Neural progenitor cell (in vitro differentiated cells): ENCODE results near the gene PIGA.

Experiments used
- EZH2 ChIP-seq: fragments of 200-600 bp; sonication (generic); IDR thresholded peaks from 2 replicates; pipeline ENCODE4 v1.6.1; 2017; ENCODE audit warnings: antibody characterized with exemption, mild to moderate bottlenecking, moderate library complexity
- EZH2phosphoT487 ChIP-seq: fragments of 200-600 bp; sonication (generic); IDR thresholded peaks from 2 replicates; pipeline ENCODE4 v1.6.1; 2017; ENCODE audit warnings: antibody characterized with exemption
- TF ChIP-seq, protein P1 (sequence below): fragments of 200-600 bp; sonication (generic); IDR thresholded peaks from 2 replicates; pipeline ENCODE4 v1.5.1; 2017; ENCODE audit warnings: antibody characterized with exemption, mild to moderate bottlenecking

DNA sequence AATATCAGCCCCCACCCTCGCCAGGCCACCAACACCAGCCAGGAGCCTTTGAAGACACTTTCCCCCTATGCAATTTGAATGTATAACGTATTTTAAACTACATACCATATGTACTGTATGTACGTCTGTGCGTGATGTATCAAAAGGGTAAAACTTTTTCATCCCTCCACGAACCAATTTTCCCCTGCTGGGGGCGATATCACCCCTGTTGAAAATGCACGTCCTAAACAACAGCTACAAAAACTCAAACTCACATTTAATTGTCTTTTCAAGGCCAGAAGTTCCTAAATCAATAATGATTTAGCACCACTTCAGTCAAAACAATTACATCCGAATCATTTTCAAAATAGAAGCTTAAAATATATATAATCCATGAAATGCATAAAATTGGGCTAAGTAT, 47.5 kb upstream of the PIGA start:
- TF ChIP-seq, protein P1, sequence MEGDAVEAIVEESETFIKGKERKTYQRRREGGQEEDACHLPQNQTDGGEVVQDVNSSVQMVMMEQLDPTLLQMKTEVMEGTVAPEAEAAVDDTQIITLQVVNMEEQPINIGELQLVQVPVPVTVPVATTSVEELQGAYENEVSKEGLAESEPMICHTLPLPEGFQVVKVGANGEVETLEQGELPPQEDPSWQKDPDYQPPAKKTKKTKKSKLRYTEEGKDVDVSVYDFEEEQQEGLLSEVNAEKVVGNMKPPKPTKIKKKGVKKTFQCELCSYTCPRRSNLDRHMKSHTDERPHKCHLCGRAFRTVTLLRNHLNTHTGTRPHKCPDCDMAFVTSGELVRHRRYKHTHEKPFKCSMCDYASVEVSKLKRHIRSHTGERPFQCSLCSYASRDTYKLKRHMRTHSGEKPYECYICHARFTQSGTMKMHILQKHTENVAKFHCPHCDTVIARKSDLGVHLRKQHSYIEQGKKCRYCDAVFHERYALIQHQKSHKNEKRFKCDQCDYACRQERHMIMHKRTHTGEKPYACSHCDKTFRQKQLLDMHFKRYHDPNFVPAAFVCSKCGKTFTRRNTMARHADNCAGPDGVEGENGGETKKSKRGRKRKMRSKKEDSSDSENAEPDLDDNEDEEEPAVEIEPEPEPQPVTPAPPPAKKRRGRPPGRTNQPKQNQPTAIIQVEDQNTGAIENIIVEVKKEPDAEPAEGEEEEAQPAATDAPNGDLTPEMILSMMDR, result peak; percentile 64
- TF ChIP-seq EZH2phosphoT487 (no peak), EZH2 (no peak)
